Upper lobe of right lung (tissue), 1 donor: ENCODE results near the gene FBXO28. TPM values are rescaled to one million over a fixed set of nuclear protein-coding genes. Genes with fewer than 3 reads are reported as not detected.

ENCODE experiments used
- ATAC-seq: fragments of 200-7000 bp; cut with Tn5 transposase; one replicate; pipeline ENCODE4 v1.9.1; 2020; ENCODE audit warnings: mild to moderate bottlenecking, moderate library complexity
- DNase-seq: peaks from one replicate; pipeline ENCODE4 v3.0.0-alpha.2; 2020
- H3K27ac ChIP-seq: fragments of 200-600 bp; one replicate; pipeline ENCODE4 v1.8.0; 2022
- H3K27me3 ChIP-seq: fragments of 200-600 bp; one replicate; pipeline ENCODE4 v1.8.0; 2022; ENCODE audit warnings: mild to moderate bottlenecking
- H3K36me3 ChIP-seq: fragments of 200-600 bp; one replicate; pipeline ENCODE4 v1.8.0; 2022
- H3K4me1 ChIP-seq: fragments of 200-600 bp; one replicate; pipeline ENCODE4 v1.8.0; 2022
- H3K4me3 ChIP-seq: fragments of 200-600 bp; one replicate; pipeline ENCODE4 v1.8.0; 2022; ENCODE audit warnings: mild to moderate bottlenecking
- H3K9me3 ChIP-seq: fragments of 200-600 bp; one replicate; pipeline ENCODE4 v1.8.0; 2022
- CTCF ChIP-seq: fragments of 200-600 bp; IDR thresholded peaks from one replicate; pipeline ENCODE4 v1.8.0; 2022; ENCODE audit warnings: antibody characterized with exemption
- intact Hi-C: fragments of 100-400 bp; cut with DNase I; formaldehyde crosslinking; loops from one replicate; pipeline ENCODE4 v1.11.0; 2022
- total RNA-seq: library from RNA; stranded (reverse); fragmentation: NEBNext Ultra II Directional; extraction: Animal tissue kit (Norgen Biotek cat#: 25700); gene quantifications from one replicate; pipeline ENCODE4 v1.2.1, GENCODE V29; 2021
- donor health status: DM: no; HTN: yes; CAD: no; lungs with severe emphysema.

Gene FBXO28
- total RNA-seq, 1 donor from 2014 or later = 24.9 TPM

GRCh38 chr1:224098007-224098406 lies 15.9 kb upstream of the FBXO28 start:
- Histone ChIP-seq H3K9me3 (no peaks in the 10 kb centered on the region), H3K27me3 (no peaks in the 10 kb centered on the region), H3K4me3 (no peak overlapping the region), H3K4me1 (no peaks in the 10 kb centered on the region), H3K36me3 (no peaks in the 10 kb centered on the region), H3K27ac (no peak overlapping the region)
- TF ChIP-seq CTCF = no peak
- intact Hi-C loops = no loop called here
- ATAC-seq (no peak), DNase-seq (no peak)

GRCh38 chr1:224106568-224107281 lies 7.2 kb upstream of the FBXO28 start:
- DNase-seq (no peak), ATAC-seq (peak; percentile 86)
- H3K9me3 ChIP-seq = no peaks in the 10 kb centered on the region
- no peaks in the 10 kb centered on the region for H3K36me3 ChIP-seq
- intact Hi-C loops = no loop called here
- H3K27me3 ChIP-seq = peaks cover 8% of the 10 kb centered on the region
- H3K27ac ChIP-seq = no peak overlapping the region
- H3K4me1 ChIP-seq = no peaks in the 10 kb centered on the region
- TF ChIP-seq CTCF = peak; percentile 36
- H3K4me3 ChIP-seq = no peak overlapping the region

- TF ChIP-seq CTCF = no peak
- Histone ChIP-seq H3K4me3 (no peak overlapping the region), H3K9me3 (no peaks in the 10 kb centered on the region), H3K27ac (no peak overlapping the region), H3K4me1 (no peaks in the 10 kb centered on the region), H3K27me3 (peaks cover 8% of the 10 kb centered on the region), H3K36me3 (no peaks in the 10 kb centered on the region)
- no peak for ATAC-seq
- intact Hi-C loops = no loop called here
- DNase-seq = no peak
Measured at GRCh38 chr1:224107282-224107625, 6.7 kb upstream of the FBXO28 start.

GRCh38 chr1:224108991-224109390 lies 4.9 kb upstream of the FBXO28 start:
- DNase-seq (no peak), ATAC-seq (no peak)
- H3K27ac ChIP-seq = no peak overlapping the region
- intact Hi-C loops = no loop called here
- no peaks in the 10 kb centered on the region for H3K4me1 ChIP-seq
- TF ChIP-seq CTCF = no peak
- H3K36me3 ChIP-seq = no peaks in the 10 kb centered on the region
- H3K27me3 ChIP-seq = peaks cover 8% of the 10 kb centered on the region
- no peaks in the 10 kb centered on the region for H3K9me3 ChIP-seq
- H3K4me3 ChIP-seq = no peak overlapping the region

GRCh38 chr1:224109981-224110380 lies 3.9 kb upstream of the FBXO28 start:
- intact Hi-C loops = loop anchor here (10.0 kb wide), 1 partner anchor 225 kb away; the partner anchor contains the start of gene NVL
- H3K4me3 ChIP-seq = no peak overlapping the region
- no peak overlapping the region for H3K27ac ChIP-seq
- H3K36me3 ChIP-seq = no peaks in the 10 kb centered on the region
- peaks cover 8% of the 10 kb centered on the region for H3K27me3 ChIP-seq
- H3K9me3 ChIP-seq = no peaks in the 10 kb centered on the region
- no peak for ATAC-seq
- TF ChIP-seq CTCF = no peak
- H3K4me1 ChIP-seq = no peaks in the 10 kb centered on the region
- DNase-seq = no peak
